ENCODE results near the gene HS1BP3. TPM values are rescaled to one million over a fixed set of nuclear protein-coding genes. Genes with fewer than 3 reads are reported as not detected.

The HS1BP3 gene
- total RNA-seq, 2 experiments from 2014 or later, result 8.8 to 10.1 TPM

DNA sequence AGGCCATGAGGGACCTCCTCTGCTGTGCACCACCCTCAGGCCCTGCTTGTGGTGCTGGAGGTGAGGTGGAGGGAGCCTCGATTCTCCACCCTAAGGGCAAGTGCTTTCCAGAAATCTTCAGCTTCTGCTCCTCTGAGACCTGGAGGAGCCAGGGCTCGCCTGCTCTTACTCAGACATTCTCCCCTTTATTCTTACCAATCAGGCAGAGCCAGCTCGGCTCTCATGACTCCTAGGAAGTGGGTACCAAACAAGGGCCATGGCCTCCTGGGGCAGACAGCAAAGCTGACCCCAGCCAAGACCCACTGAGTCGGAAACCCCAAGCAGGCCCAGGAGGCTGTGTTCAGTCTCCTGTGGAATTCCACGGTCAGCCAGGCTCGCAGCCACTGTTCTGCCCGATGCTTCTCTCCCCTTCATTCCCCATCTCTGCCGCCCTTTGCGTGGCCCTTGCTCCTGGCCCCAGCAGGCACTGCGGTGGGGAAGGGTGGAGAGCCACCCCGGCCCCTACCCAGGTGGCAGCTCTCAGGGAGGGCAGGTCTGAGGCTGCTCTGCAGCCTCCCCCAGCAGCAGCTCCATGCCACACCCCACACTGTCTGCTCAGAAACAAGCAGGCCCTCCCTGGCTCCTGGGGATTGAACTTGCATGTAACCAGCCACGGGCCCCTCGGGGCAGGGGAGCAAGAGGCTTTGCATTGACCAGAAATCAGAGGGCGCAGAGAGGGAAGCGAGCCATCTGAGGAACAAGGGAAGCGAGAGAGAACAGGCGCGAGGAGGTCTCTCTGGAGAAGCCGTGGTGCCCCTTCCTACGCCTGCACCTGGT, 24.0 kb downstream of the HS1BP3 start:
- Histone ChIP-seq H3K27me3 (ENCODE audit: control insufficient read depth in 1 of 2, insufficient read depth in 2 of 2, low read length in 2 of 2) (no peaks in the 10 kb centered on the region), H3K4me1 (ENCODE audit: insufficient read depth, low read length) (no peaks in the 10 kb centered on the region), H3K36me3 (ENCODE audit: insufficient read depth, low read length) (peaks cover 27% of the 10 kb centered on the region), H3K27ac (ENCODE audit: low read depth in 1 of 2, low read length in 2 of 2) (no peak overlapping the region), H3K9me3 (ENCODE audit: control insufficient read depth in 1 of 2, insufficient read depth in 1 of 2, low read length in 2 of 2) (no peaks in the 10 kb centered on the region), H3K4me3 (ENCODE audit: low read length) (no peak overlapping the region)
- Mint-ChIP-seq H3K36me3 (ENCODE audit: low read depth) (peaks cover 28% of the 10 kb centered on the region), H3K9me3 (no peaks in the 10 kb centered on the region), H3K4me1 (ENCODE audit: low read depth) (no peaks in the 10 kb centered on the region), H3K27ac (no peak overlapping the region), H3K27me3 (no peaks in the 10 kb centered on the region), H3K4me3 (no peak overlapping the region)
- ChIA-PET CTCF (no interaction called here), POLR2A (no interaction called here)
- no peak for DNase-seq
- intact Hi-C loops (cut with DNase I, micrococcal nuclease), result no loop called here
- ATAC-seq (ENCODE audit: poor library complexity), result no peak
- TF ChIP-seq CTCF (IDR thresholded peaks at IDR 0.05), result no peak

DNA sequence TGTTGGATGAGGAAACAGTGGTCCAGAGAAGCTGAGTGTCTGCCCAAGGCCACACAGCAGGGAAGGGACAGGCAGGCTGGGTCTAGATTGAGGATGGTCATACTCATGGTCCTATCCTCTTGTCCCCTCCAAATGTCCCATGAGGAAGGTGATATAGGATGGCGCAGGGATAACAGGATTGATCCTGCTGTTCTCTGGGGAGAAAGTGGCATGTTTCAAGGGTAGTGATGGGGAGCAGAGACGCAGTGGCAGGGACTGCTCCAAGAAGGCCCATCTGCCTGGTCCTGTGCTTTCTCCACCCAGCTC, 24.6 kb downstream of the HS1BP3 start:
- CTCF ChIA-PET, result no interaction called here
- Histone ChIP-seq H3K9me3 (ENCODE audit: control insufficient read depth in 1 of 2, insufficient read depth in 1 of 2, low read length in 2 of 2) (no peaks in the 10 kb centered on the region), H3K4me3 (ENCODE audit: low read length) (no peak overlapping the region), H3K27ac (ENCODE audit: low read depth in 1 of 2, low read length in 2 of 2) (no peak overlapping the region), H3K36me3 (ENCODE audit: insufficient read depth, low read length) (peaks cover 33% of the 10 kb centered on the region), H3K4me1 (ENCODE audit: insufficient read depth, low read length) (no peaks in the 10 kb centered on the region), H3K27me3 (ENCODE audit: control insufficient read depth in 1 of 2, insufficient read depth in 2 of 2, low read length in 2 of 2) (no peaks in the 10 kb centered on the region)
- intact Hi-C loops (cut with DNase I, micrococcal nuclease), result no loop called here
- POLR2A ChIA-PET, result no interaction called here
- ATAC-seq (ENCODE audit: poor library complexity) (no peak), DNase-seq (no peak)
- Mint-ChIP-seq H3K4me3 (no peak overlapping the region), H3K27ac (no peak overlapping the region), H3K36me3 (ENCODE audit: low read depth) (peaks cover 28% of the 10 kb centered on the region), H3K27me3 (no peaks in the 10 kb centered on the region), H3K4me1 (ENCODE audit: low read depth) (no peaks in the 10 kb centered on the region), H3K9me3 (no peaks in the 10 kb centered on the region)
- no peak for TF ChIP-seq CTCF (IDR thresholded peaks at IDR 0.05)

DNA sequence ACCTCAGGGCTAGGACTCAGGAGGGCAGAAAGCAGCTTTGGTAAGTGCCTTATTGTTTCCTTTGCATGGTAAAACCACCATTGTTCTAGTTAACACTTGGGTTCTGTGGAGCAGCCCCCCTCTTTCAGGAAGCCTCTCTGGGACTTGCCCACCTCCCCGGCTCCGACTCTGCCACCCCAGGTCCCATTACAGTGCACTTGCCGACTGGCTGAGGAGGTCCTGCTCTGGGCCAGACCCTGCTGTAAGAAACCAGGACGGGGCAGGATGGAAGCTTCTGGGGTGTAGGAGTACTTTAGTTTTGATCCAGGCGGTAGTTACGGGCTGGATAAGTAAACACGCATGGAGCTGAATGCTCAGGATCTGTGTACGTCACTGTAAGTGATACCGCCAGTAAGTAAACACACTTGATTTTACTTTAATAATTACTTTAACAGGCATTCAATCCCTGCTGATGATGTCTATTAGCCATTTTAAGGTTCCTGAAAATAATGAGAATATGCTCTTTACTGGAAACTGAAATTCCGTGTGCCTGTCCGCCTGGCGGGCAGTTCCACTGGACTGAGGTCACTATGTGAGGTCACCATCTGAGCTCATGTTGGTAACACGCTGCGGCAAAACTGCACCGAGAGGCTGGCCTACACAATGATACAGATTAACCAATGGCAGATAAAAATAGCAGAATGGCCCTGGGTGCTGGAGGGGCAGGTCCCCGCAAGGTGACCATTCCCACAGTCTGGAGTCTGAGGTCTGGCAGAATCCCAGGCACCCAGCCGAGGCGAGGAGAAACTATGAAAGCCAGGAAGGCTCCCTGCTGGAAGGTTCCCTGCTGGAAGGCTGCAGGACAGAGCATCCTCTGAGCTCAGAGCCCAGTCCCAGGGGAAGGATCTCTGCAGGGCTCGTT, 25.2 kb downstream of the HS1BP3 start:
- H3K27ac ChIP-seq (ENCODE audit: low read depth in 1 of 2, low read length in 2 of 2), result no peak overlapping the region
- H3K9me3 ChIP-seq (ENCODE audit: control insufficient read depth in 1 of 2, insufficient read depth in 1 of 2, low read length in 2 of 2), result no peaks in the 10 kb centered on the region
- H3K27me3 ChIP-seq (ENCODE audit: control insufficient read depth in 1 of 2, insufficient read depth in 2 of 2, low read length in 2 of 2), result no peaks in the 10 kb centered on the region
- H3K4me1 Mint-ChIP-seq (ENCODE audit: low read depth), result no peaks in the 10 kb centered on the region
- no peak for ATAC-seq (ENCODE audit: poor library complexity)
- intact Hi-C loops (cut with DNase I, micrococcal nuclease), result no loop called here
- ChIA-PET CTCF (no interaction called here), POLR2A (no interaction called here)
- H3K4me1 ChIP-seq (ENCODE audit: insufficient read depth, low read length), result no peaks in the 10 kb centered on the region
- peaks cover 32% of the 10 kb centered on the region for H3K36me3 Mint-ChIP-seq (ENCODE audit: low read depth)
- no peak for TF ChIP-seq CTCF (IDR thresholded peaks at IDR 0.05)
- H3K4me3 Mint-ChIP-seq, result no peak overlapping the region
- H3K27me3 Mint-ChIP-seq, result no peaks in the 10 kb centered on the region
- no peak for DNase-seq
- H3K9me3 Mint-ChIP-seq, result no peaks in the 10 kb centered on the region
- H3K36me3 ChIP-seq (ENCODE audit: insufficient read depth, low read length), result peaks cover 37% of the 10 kb centered on the region
- H3K27ac Mint-ChIP-seq, result no peak overlapping the region
- no peak overlapping the region for H3K4me3 ChIP-seq (ENCODE audit: low read length)

Data from CD4-positive, alpha-beta T cell (primary cell).